ENCODE results near the gene PCDH15. TPM values are rescaled to one million over a fixed set of nuclear protein-coding genes. Genes with fewer than 3 reads are reported as not detected.

PCDH15 gene
- total and polyA plus RNA-seq, 2 of the 13 experiments (the other 11 are each of a cell fraction or from before 2014, with no cell fraction given) = not detected

DNA sequence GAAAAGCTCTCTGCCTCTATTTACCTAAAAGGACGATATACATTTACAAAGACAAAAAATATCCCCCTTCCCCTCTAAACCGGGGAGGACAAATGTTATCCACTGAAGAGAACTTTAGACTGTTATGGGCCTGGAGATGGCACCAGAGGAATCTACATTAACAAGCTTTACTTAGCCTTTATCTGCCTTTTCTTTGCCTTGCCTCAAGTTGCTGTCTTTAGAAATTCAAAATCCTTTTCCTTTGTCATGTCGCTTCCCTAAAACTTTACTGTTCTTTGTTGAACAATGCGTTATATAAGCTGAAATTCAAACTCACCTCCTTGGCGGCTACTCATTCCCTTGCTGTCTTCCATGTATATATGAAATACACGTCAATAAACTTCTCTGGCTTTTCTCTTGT lies 405.0 kb downstream of the PCDH15 start:
- intact Hi-C loops (cut with micrococcal nuclease; ENCODE audit: unreplicated experiment) = no loop called here
- ChIA-PET CTCF (ENCODE audit: low intra/inter-chr PET ratio, low total read pairs) (no interaction called here), POLR2A (no interaction called here)
- TF ChIP-seq, protein P1, sequence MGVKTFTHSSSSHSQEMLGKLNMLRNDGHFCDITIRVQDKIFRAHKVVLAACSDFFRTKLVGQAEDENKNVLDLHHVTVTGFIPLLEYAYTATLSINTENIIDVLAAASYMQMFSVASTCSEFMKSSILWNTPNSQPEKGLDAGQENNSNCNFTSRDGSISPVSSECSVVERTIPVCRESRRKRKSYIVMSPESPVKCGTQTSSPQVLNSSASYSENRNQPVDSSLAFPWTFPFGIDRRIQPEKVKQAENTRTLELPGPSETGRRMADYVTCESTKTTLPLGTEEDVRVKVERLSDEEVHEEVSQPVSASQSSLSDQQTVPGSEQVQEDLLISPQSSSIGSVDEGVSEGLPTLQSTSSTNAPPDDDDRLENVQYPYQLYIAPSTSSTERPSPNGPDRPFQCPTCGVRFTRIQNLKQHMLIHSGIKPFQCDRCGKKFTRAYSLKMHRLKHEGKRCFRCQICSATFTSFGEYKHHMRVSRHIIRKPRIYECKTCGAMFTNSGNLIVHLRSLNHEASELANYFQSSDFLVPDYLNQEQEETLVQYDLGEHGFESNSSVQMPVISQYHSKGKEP (CRISPR knock-in tag; IDR thresholded peaks at IDR 0.05) = no peak
- TF ChIP-seq, protein P2, sequence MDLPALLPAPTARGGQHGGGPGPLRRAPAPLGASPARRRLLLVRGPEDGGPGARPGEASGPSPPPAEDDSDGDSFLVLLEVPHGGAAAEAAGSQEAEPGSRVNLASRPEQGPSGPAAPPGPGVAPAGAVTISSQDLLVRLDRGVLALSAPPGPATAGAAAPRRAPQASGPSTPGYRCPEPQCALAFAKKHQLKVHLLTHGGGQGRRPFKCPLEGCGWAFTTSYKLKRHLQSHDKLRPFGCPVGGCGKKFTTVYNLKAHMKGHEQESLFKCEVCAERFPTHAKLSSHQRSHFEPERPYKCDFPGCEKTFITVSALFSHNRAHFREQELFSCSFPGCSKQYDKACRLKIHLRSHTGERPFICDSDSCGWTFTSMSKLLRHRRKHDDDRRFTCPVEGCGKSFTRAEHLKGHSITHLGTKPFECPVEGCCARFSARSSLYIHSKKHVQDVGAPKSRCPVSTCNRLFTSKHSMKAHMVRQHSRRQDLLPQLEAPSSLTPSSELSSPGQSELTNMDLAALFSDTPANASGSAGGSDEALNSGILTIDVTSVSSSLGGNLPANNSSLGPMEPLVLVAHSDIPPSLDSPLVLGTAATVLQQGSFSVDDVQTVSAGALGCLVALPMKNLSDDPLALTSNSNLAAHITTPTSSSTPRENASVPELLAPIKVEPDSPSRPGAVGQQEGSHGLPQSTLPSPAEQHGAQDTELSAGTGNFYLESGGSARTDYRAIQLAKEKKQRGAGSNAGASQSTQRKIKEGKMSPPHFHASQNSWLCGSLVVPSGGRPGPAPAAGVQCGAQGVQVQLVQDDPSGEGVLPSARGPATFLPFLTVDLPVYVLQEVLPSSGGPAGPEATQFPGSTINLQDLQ (CRISPR knock-in tag; IDR thresholded peaks at IDR 0.05) = no peak
- TF ChIP-seq YEATS2 (CRISPR knock-in tag; IDR thresholded peaks at IDR 0.05; ENCODE audit: borderline replicate concordance) = no peak
- no peak for TF ChIP-seq ZNF234 (CRISPR knock-in tag; conservative IDR thresholded peaks at IDR 0.05)
- TF ChIP-seq, protein P3, sequence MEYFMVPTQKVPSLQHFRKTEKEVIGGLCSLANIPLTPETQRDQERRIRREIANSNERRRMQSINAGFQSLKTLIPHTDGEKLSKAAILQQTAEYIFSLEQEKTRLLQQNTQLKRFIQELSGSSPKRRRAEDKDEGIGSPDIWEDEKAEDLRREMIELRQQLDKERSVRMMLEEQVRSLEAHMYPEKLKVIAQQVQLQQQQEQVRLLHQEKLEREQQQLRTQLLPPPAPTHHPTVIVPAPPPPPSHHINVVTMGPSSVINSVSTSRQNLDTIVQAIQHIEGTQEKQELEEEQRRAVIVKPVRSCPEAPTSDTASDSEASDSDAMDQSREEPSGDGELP (IDR thresholded peaks at IDR 0.05; ENCODE audit: borderline replicate concordance, low read depth) = no peak
- TF ChIP-seq, protein P4, sequence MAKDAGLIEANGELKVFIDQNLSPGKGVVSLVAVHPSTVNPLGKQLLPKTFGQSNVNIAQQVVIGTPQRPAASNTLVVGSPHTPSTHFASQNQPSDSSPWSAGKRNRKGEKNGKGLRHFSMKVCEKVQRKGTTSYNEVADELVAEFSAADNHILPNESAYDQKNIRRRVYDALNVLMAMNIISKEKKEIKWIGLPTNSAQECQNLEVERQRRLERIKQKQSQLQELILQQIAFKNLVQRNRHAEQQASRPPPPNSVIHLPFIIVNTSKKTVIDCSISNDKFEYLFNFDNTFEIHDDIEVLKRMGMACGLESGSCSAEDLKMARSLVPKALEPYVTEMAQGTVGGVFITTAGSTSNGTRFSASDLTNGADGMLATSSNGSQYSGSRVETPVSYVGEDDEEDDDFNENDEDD (CRISPR knock-in tag; IDR thresholded peaks at IDR 0.05; ENCODE audit: borderline replicate concordance) = no peak
- TF ChIP-seq NRL (CRISPR knock-in tag; IDR thresholded peaks at IDR 0.05; ENCODE audit: borderline replicate concordance) = no peak
- TF ChIP-seq MBNL3 (CRISPR knock-in tag; conservative IDR thresholded peaks at IDR 0.05) = no peak
- TF ChIP-seq, protein P5, sequence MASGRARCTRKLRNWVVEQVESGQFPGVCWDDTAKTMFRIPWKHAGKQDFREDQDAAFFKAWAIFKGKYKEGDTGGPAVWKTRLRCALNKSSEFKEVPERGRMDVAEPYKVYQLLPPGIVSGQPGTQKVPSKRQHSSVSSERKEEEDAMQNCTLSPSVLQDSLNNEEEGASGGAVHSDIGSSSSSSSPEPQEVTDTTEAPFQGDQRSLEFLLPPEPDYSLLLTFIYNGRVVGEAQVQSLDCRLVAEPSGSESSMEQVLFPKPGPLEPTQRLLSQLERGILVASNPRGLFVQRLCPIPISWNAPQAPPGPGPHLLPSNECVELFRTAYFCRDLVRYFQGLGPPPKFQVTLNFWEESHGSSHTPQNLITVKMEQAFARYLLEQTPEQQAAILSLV (CRISPR knock-in tag; IDR thresholded peaks at IDR 0.05; ENCODE audit: borderline replicate concordance) = no peak
- TF ChIP-seq, protein P6, sequence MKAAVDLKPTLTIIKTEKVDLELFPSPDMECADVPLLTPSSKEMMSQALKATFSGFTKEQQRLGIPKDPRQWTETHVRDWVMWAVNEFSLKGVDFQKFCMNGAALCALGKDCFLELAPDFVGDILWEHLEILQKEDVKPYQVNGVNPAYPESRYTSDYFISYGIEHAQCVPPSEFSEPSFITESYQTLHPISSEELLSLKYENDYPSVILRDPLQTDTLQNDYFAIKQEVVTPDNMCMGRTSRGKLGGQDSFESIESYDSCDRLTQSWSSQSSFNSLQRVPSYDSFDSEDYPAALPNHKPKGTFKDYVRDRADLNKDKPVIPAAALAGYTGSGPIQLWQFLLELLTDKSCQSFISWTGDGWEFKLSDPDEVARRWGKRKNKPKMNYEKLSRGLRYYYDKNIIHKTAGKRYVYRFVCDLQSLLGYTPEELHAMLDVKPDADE (CRISPR knock-in tag; IDR thresholded peaks at IDR 0.05) = no peak
- H3K4me3 ChIP-seq (replicated peaks in 1 of 3; ENCODE audit: insufficient read depth in 1 of 3, low read depth in 2 of 3, low read length in 3 of 3) = no peak overlapping the region
- no peaks in the 10 kb centered on the region for H3K9me3 ChIP-seq (ENCODE audit: low read length)
- 10% methylated on average over 6 of the region's 6 CpGs for WGBS (ENCODE audit: low lambda C conversion rate)
- no peak overlapping the region for H3K4me2 ChIP-seq (ENCODE audit: low read depth, low read length)
- no TSS peak for BruUV-seq (replicated peaks)
- H3K4me1 ChIP-seq (ENCODE audit: insufficient read depth, low read length) = no peaks in the 10 kb centered on the region
- H3K27ac ChIP-seq (ENCODE audit: extremely low read length, insufficient read depth, low read length) = no peak overlapping the region
- H3K36me3 ChIP-seq (replicated peaks in 1 of 2; ENCODE audit: control insufficient read depth in 1 of 2, insufficient read depth in 2 of 2, low read length in 2 of 2) = no peaks in the 10 kb centered on the region
- H3K79me2 ChIP-seq (ENCODE audit: insufficient read depth, low read length) = no peaks in the 10 kb centered on the region
- no peak overlapping the region for H2AFZ ChIP-seq (ENCODE audit: low read length)
- no peak overlapping the region for H3K9ac ChIP-seq (ENCODE audit: insufficient read depth, low read depth, low read length)
- no peak for FAIRE-seq
- no peaks in the 10 kb centered on the region for H4K20me1 ChIP-seq (ENCODE audit: insufficient read depth, low read length)
- in situ Hi-C loops (cut with HindIII; ENCODE audit: extremely low pct_ligation_motif_present, low pct_unique_long_range_greater_than_20kb) = loop anchor here (25.0 kb wide), 1 partner anchor 559 kb away; no protein-coding TSS in a partner anchor
- DNase-seq (ENCODE audit: low spot score) = no peak
- ATAC-seq = no peak
- no peaks in the 10 kb centered on the region; a peak in 1 of 5 replicates for H3K27me3 ChIP-seq (ENCODE audit: control insufficient read depth in 1 of 2, insufficient read depth in 2 of 2, low read length in 2 of 2)

Data from HepG2 (cell line).